Gastroesophageal sphincter (tissue), 4 donors: ENCODE data around the gene RAMAC. TPM values are rescaled to one million over a fixed set of nuclear protein-coding genes. Genes with fewer than 3 reads are reported as not detected.
"Not testable (repeated sequence)": the region's sequence is repeated elsewhere in the genome, so short reads cannot be mapped to it uniquely, and the experiment has no call there.

ENCODE experiments used
- ATAC-seq: fragments of 150-250 bp; one replicate; pipeline ENCODE4 v1.9.1; 2016; ENCODE audit warnings: mild to moderate bottlenecking, moderate library complexity
- H3K27ac ChIP-seq, 4 donors: fragments of 200-600 bp; sonication (generic) in 3 of 4; 1 replicate in 3 of 4; 2 replicates in 1 of 4; pipeline ENCODE4 v1.5.1; 2016 to 2019
- H3K27me3 ChIP-seq: fragments of 200-600 bp; sonication (generic); one replicate; pipeline ENCODE4 v1.5.1; 2019
- H3K36me3 ChIP-seq, 2 donors: fragments of 200-600 bp; sonication (generic); one replicate each; pipeline ENCODE4 v1.5.1; 2019; ENCODE audit warnings: control low read depth in 1 of 2
- H3K4me1 ChIP-seq, 3 donors: fragments of 200-600 bp; sonication (generic); 1 replicate in 2 of 3; 2 replicates in 1 of 3; pipeline ENCODE4 v1.5.1; 2016 to 2019; ENCODE audit warnings: control low read depth in 2 of 3
- H3K4me3 ChIP-seq, 2 donors: fragments of 200-600 bp; sonication (generic); one replicate each; pipeline ENCODE4 v1.5.1; 2019; ENCODE audit warnings: mild to moderate bottlenecking in 1 of 2, moderate library complexity in 1 of 2
- H3K9me3 ChIP-seq, 3 donors: fragments of 200-600 bp; sonication (generic); one replicate each; pipeline ENCODE4 v1.5.1; 2017 to 2019; ENCODE audit warnings: control low read depth in 2 of 3
- CTCF ChIP-seq, 4 experiments: fragments of 200-600 bp in 2 of 4; fragments of 450-650 bp in 2 of 4; sonication (generic) in 1 of 4; IDR thresholded peaks; one replicate each; pipeline ENCODE4 v1.5.1; 2017 to 2019; ENCODE audit warnings: antibody characterized with exemption in 4 of 4, mild to moderate bottlenecking in 2 of 4, moderate library complexity in 2 of 4
- EP300 ChIP-seq: sonication (generic); formaldehyde crosslinking; IDR thresholded peaks from one replicate; pipeline ENCODE4 v1.6.1; 2017; ENCODE audit warnings: antibody characterized with exemption, mild to moderate bottlenecking
- POLR2A ChIP-seq, 2 donors: fragments of 450-650 bp; IDR thresholded peaks; one replicate each; pipeline ENCODE4 v1.6.1; 2017; ENCODE audit warnings: antibody characterized with exemption in 2 of 2, mild to moderate bottlenecking in 2 of 2, moderate library complexity in 1 of 2
- POLR2AphosphoS5 ChIP-seq: sonication (generic); formaldehyde crosslinking; IDR thresholded peaks from one replicate; pipeline ENCODE4 v1.6.1; 2017; ENCODE audit warnings: antibody characterized with exemption
- WGBS, 2 donors: methylation state at CpG; one replicate each; pipeline ENCODE4 v1.1.5; 2018; ENCODE audit warnings: low coverage in 1 of 2; 5-methylcytosine and 5-hydroxymethylcytosine counted together
- total RNA-seq, 4 donors: library from RNA; depleted of rRNA; stranded (reverse); fragments of >200 nt; gene quantifications; one replicate each; pipeline ENCODE4 v1.1.0, GENCODE V29; 2016

Gene RAMAC
- total RNA-seq, 4 donors from 2014 or later = 15.9 to 29.1 (median 19.7) TPM

GRCh38 chr15:82999426-82999825 lies 13.4 kb downstream of the RAMAC start:
- ATAC-seq = no peak
- TF ChIP-seq EP300 (no peak), POLR2A (IDR thresholded peaks at IDR 0.05) (no peak), CTCF (IDR thresholded peaks at IDR 0.05) (no peak), POLR2AphosphoS5 (no peak)
- H3K27me3 ChIP-seq = no peaks in the 10 kb centered on the region
- peak overlapping the region in 1 of 4 donors; percentile 39 for H3K27ac ChIP-seq
- H3K9me3 ChIP-seq = no peaks in the 10 kb centered on the region
- peaks cover 0 to 18% of the 10 kb centered on the region in 2 donors for H3K36me3 ChIP-seq
- peaks cover 0 to 12% (median 0%) of the 10 kb centered on the region in 3 donors for H3K4me1 ChIP-seq
- no peak overlapping the region for H3K4me3 ChIP-seq
- whole genome bisulfite sequencing, 2 donors = 80 to 89% methylated on average over 4 to 6 of the region's 6 CpGs

GRCh38 chr15:82999905-83000671 lies 14.1 kb downstream of the RAMAC start:
- Histone ChIP-seq H3K27ac (peak overlapping the region in 3 of 4 donors; percentile 39 to 54 (median 54)), H3K36me3 (peaks cover 0 to 24% of the 10 kb centered on the region in 2 donors), H3K4me1 (peaks cover 0 to 12% (median 0%) of the 10 kb centered on the region in 3 donors), H3K9me3 (no peaks in the 10 kb centered on the region), H3K27me3 (no peaks in the 10 kb centered on the region), H3K4me3 (peak overlapping the region; percentile 9 to 19)
- TF ChIP-seq CTCF (IDR thresholded peaks at IDR 0.05) = peak in 3 of 4 experiments; percentile 32 to 48 (median 40)
- TF ChIP-seq EP300 = no peak
- ATAC-seq = no peak
- WGBS, 2 donors = 0 to 10% methylated on average over 1 to 2 of the region's 6 CpGs

- Histone ChIP-seq H3K36me3 (peaks cover 0 to 30% of the 10 kb centered on the region in 2 donors), H3K4me1 (peaks cover 0 to 12% (median 0%) of the 10 kb centered on the region in 3 donors), H3K27ac (peak overlapping the region in 1 of 4 donors; percentile 39)
- 50 to 94% methylated on average over 1 to 3 of the region's 3 CpGs for WGBS, 2 donors
- ATAC-seq, H3K27me3 ChIP-seq, H3K4me3 ChIP-seq, H3K9me3 ChIP-seq: not testable (repeated sequence)
These were observed 14.6 kb downstream of the RAMAC start for GRCh38 chr15:83000672-83001031.

GRCh38 chr15:83010709-83011270 lies 24.8 kb downstream of the RAMAC start:
- H3K27ac ChIP-seq = peak overlapping the region; percentile 23 to 89 (median 87)

More at GRCh38 chr15:83010709-83011270, 24.8 kb downstream of the RAMAC start:
- WGBS, 2 donors = 8 to 9% methylated on average over 6 to 11 of the region's 15 CpGs
- peaks cover 0 to 43% of the 10 kb centered on the region in 2 donors for H3K36me3 ChIP-seq
- peaks cover 5 to 35% (median 15%) of the 10 kb centered on the region in 3 donors for H3K4me1 ChIP-seq
- TF ChIP-seq POLR2A (IDR thresholded peaks at IDR 0.05) (no peak), CTCF (IDR thresholded peaks at IDR 0.05) (peak; percentile 30 to 74 (median 72))
- no peaks in the 10 kb centered on the region for H3K9me3 ChIP-seq
- peak; percentile 74 for ATAC-seq
- no peaks in the 10 kb centered on the region for H3K27me3 ChIP-seq
- peak overlapping the region; percentile 82 to 94 for H3K4me3 ChIP-seq
